HG03139 (cell line): ENCODE measurements around the gene SLTM.
"Not testable (repeated sequence)": the region's sequence is repeated elsewhere in the genome, so short reads cannot be mapped to it uniquely, and the experiment has no call there.

Source experiments
- ATAC-seq: cut with Tn5 transposase; IDR thresholded peaks from one replicate; pipeline ENCODE4 v1.9.1; 2021; ENCODE audit not compliant: unreplicated experiment

The SLTM gene

GRCh38 chr15:58877999-58878825 lies 55.3 kb downstream of the SLTM start:
- ATAC-seq: no peak

- no peak for ATAC-seq
Observed at GRCh38 chr15:58876306-58877106, 57.0 kb downstream of the SLTM start.

- no peak for ATAC-seq
Observed at GRCh38 chr15:58875343-58875742, 58.1 kb downstream of the SLTM start.

GRCh38 chr15:58873267-58873666 lies 60.2 kb downstream of the SLTM start:
- no peak for ATAC-seq

- no peak for ATAC-seq
Observed at GRCh38 chr15:58870451-58870850, 63.0 kb downstream of the SLTM start.

GRCh38 chr15:58867926-58868325 lies 65.6 kb downstream of the SLTM start:
- no peak for ATAC-seq

- no peak for ATAC-seq
Observed at GRCh38 chr15:58865425-58865880, 68.0 kb downstream of the SLTM start.

- ATAC-seq: no peak
Observed at GRCh38 chr15:58864602-58865424, 68.7 kb downstream of the SLTM start.

- ATAC-seq: no peak
Observed at GRCh38 chr15:58862326-58862725, 71.2 kb downstream of the SLTM start.

- not testable (repeated sequence) for ATAC-seq
Observed at GRCh38 chr15:58856621-58857020, 76.9 kb downstream of the SLTM start.

GRCh38 chr15:58856086-58856485 lies 77.4 kb downstream of the SLTM start:
- no peak for ATAC-seq

GRCh38 chr15:58854593-58854992 lies 78.9 kb downstream of the SLTM start:
- ATAC-seq: no peak

GRCh38 chr15:58852347-58852746 lies 81.1 kb downstream of the SLTM start:
- ATAC-seq: no peak

- ATAC-seq: not testable (repeated sequence)
Observed at GRCh38 chr15:58851205-58851604, 82.3 kb downstream of the SLTM start.

- no peak for ATAC-seq
Observed at GRCh38 chr15:58842713-58843396, 90.6 kb downstream of the SLTM start.

GRCh38 chr15:58840048-58840447 lies 93.4 kb downstream of the SLTM start:
- ATAC-seq: no peak

- no peak for ATAC-seq
Observed at GRCh38 chr15:58839485-58839884, 94.0 kb downstream of the SLTM start.

GRCh38 chr15:58833681-58834426 lies 99.6 kb downstream of the SLTM start:
- ATAC-seq: not testable (repeated sequence)

- no peak for ATAC-seq
Observed at GRCh38 chr15:58830556-58830955, 102.9 kb downstream of the SLTM start.
